Globus pallidus (tissue), 1 donor: Measurements from ENCODE around the gene CLPX.
"Not testable (repeated sequence)": the region's sequence is repeated elsewhere in the genome, so short reads cannot be mapped to it uniquely, and the experiment has no call there.

Source experiments
- DNase-seq: peaks from one replicate; pipeline ENCODE4 v3.0.0-alpha.2; 2015; ENCODE audit warnings: low spot score

CLPX gene

GRCh38 chr15:65101411-65101890 lies 83.7 kb downstream of the CLPX start:
- peak; percentile 47 for DNase-seq

DNA sequence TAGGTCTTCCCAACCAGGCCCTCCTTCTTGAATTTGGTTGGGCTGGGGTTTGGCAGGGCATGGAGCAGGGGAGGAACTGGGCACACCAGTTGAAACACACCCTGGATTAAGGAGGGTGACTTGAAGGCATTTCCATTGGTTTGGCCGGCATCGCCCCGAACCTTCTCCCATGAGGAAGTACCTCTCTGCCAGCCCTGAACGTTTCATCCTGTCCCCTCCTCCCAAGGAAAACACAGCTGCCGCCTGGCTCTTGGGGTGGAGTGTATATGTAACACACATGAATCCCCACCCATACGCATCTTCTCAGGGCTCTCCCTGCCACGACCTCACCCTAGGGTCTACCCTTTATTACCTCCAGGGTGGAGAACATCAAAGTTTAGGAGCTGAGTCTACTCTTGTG lies 84.7 kb downstream of the CLPX start:
- DNase-seq = no peak

GRCh38 chr15:65099801-65100200 lies 85.3 kb downstream of the CLPX start:
- not testable (repeated sequence) for DNase-seq

DNA sequence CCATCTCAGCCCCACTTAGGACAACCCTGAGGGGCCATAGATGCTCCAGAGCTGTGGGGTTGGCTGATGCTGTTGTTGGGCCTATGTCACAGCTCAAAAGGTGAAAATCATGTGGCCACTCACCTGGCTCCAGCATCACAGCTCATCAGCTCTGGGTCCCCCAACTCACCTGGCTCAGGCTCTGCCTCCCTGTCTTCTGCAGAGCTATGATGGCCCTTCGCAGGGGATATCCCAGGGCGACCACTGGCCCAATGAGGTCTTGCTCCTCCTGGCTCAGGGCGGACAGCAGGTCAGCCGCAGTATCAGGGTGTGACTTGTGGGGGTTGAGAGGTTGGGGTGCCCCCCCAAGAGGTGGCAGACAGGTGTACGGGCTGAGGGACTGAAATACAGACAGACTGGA lies 85.8 kb downstream of the CLPX start:
- DNase-seq = no peak
